Activated T-helper 1 cell treated with anti-CD3 and anti-CD28 coated beads, Interleukin-12 subunit alpha, Interleukin-12 subunit beta, Interleukin-2, Interleukin-4 antibody, amounts not matched to agents 30 ng/mL and 10 ng/mL and 1 ng/mL, durations not matched to agents 14 hours and 24 hours and 36 hours (primary cell): ENCODE results near the gene MEDAG. TPM values are rescaled to one million over a fixed set of nuclear protein-coding genes. Genes with fewer than 3 reads are reported as not detected.
A peak's percentile ranks its signal among the peaks of the same experiment; 100 is the strongest.

Experiments
- DNase-seq: peaks from one replicate; pipeline ENCODE4 v3.0.0; 2021; ENCODE audit warnings: low spot score
- H3K27ac Mint-ChIP-seq: one replicate; pipeline ENCODE4 v1.8.0; 2021; ENCODE audit warnings: mild to moderate bottlenecking, mixed read lengths
- H3K27me3 Mint-ChIP-seq: one replicate; pipeline ENCODE4 v1.8.0; 2022; ENCODE audit warnings: mild to moderate bottlenecking, moderate library complexity, mixed read lengths; ENCODE audit not compliant: insufficient read depth
- H3K36me3 Mint-ChIP-seq: one replicate; pipeline ENCODE4 v1.8.0; 2021; ENCODE audit warnings: low read depth, mixed read lengths
- H3K4me1 Mint-ChIP-seq: one replicate; pipeline ENCODE4 v1.8.0; 2021; ENCODE audit warnings: low read depth, mixed read lengths
- H3K4me3 Mint-ChIP-seq: one replicate; pipeline ENCODE4 v1.8.0; 2021; ENCODE audit warnings: mild to moderate bottlenecking, moderate library complexity, mixed read lengths
- H3K9me3 Mint-ChIP-seq: one replicate; pipeline ENCODE4 v1.8.0; 2021; ENCODE audit warnings: mixed read lengths
- intact Hi-C: fragments of 100-400 bp; cut with micrococcal nuclease; formaldehyde crosslinking; loops from one replicate; pipeline ENCODE4 v1.15.1; 2024
- total RNA-seq: library from RNA; stranded (reverse); gene quantifications from 2 replicates; pipeline ENCODE4 v1.2.3, GENCODE V29; 2022

Gene MEDAG
- total RNA-seq, result not detected in 2 replicates

GRCh38 chr13:30905932-30906383 lies at the start of gene MEDAG:
TSS of gene MEDAG (plus strand) at chr13:30906271. CDS start at chr13:30906516, 245 bp downstream.
- no peak within 1 kb of the TSS for H3K4me3 Mint-ChIP-seq
- no peak within 1 kb of the TSS for H3K27ac Mint-ChIP-seq
- H3K27me3 Mint-ChIP-seq, result peaks cover 59% of the 10 kb centered on the region
- H3K4me1 Mint-ChIP-seq, result no peaks in the 10 kb centered on the region
- intact Hi-C loops, result no loop called here
- H3K9me3 Mint-ChIP-seq, result no peaks in the 10 kb centered on the region
- H3K36me3 Mint-ChIP-seq, result peaks cover 1% of the 10 kb centered on the region
- no peak for DNase-seq

GRCh38 chr13:30857018-30857417 lies 49.1 kb upstream of the MEDAG start:
- Mint-ChIP-seq H3K9me3 (no peaks in the 10 kb centered on the region), H3K27me3 (peaks cover 6% of the 10 kb centered on the region), H3K4me1 (no peaks in the 10 kb centered on the region), H3K36me3 (no peaks in the 10 kb centered on the region), H3K4me3 (no peak overlapping the region), H3K27ac (no peak overlapping the region)
- intact Hi-C loops, result no loop called here
- DNase-seq, result no peak

- H3K4me3 Mint-ChIP-seq, result no peak overlapping the region
- intact Hi-C loops, result no loop called here
- H3K27me3 Mint-ChIP-seq, result peaks cover 3% of the 10 kb centered on the region
Observed at GRCh38 chr13:30857636-30858035, 48.4 kb upstream of the MEDAG start.

GRCh38 chr13:30859326-30859725 lies 46.7 kb upstream of the MEDAG start:
- Mint-ChIP-seq H3K4me1 (no peaks in the 10 kb centered on the region), H3K36me3 (no peaks in the 10 kb centered on the region), H3K27me3 (peaks cover 6% of the 10 kb centered on the region), H3K9me3 (no peaks in the 10 kb centered on the region), H3K4me3 (no peak overlapping the region), H3K27ac (no peak overlapping the region)
- no peak for DNase-seq
- intact Hi-C loops, result no loop called here

More at GRCh38 chr13:30857636-30858035, 48.4 kb upstream of the MEDAG start:
- DNase-seq, result no peak
- Mint-ChIP-seq H3K36me3 (no peaks in the 10 kb centered on the region), H3K4me1 (no peaks in the 10 kb centered on the region), H3K27ac (no peak overlapping the region), H3K9me3 (no peaks in the 10 kb centered on the region)

GRCh38 chr13:30861163-30861562 lies 44.9 kb upstream of the MEDAG start:
- no peak for DNase-seq
- peaks cover 8% of the 10 kb centered on the region for H3K27me3 Mint-ChIP-seq
- no peaks in the 10 kb centered on the region for H3K36me3 Mint-ChIP-seq
- H3K4me3 Mint-ChIP-seq, result no peak overlapping the region
- no peak overlapping the region for H3K27ac Mint-ChIP-seq
- intact Hi-C loops, result loop anchor here (10.0 kb wide), 1 partner anchor 436 kb away; the partner anchor contains the start of gene UBE2L5
- no peaks in the 10 kb centered on the region for H3K4me1 Mint-ChIP-seq
- no peaks in the 10 kb centered on the region for H3K9me3 Mint-ChIP-seq

GRCh38 chr13:30861836-30862467 lies 44.1 kb upstream of the MEDAG start:
- no peak overlapping the region for H3K4me3 Mint-ChIP-seq
- H3K36me3 Mint-ChIP-seq, result no peaks in the 10 kb centered on the region
- no peak for DNase-seq
- H3K9me3 Mint-ChIP-seq, result no peaks in the 10 kb centered on the region
- H3K27me3 Mint-ChIP-seq, result peaks cover 8% of the 10 kb centered on the region
- intact Hi-C loops, result loop anchor here (10.0 kb wide), 1 partner anchor 437 kb away; the partner anchor contains the start of gene UBE2L5
- H3K4me1 Mint-ChIP-seq, result no peaks in the 10 kb centered on the region
- H3K27ac Mint-ChIP-seq, result no peak overlapping the region

- peaks cover 8% of the 10 kb centered on the region for H3K27me3 Mint-ChIP-seq
- no peaks in the 10 kb centered on the region for H3K9me3 Mint-ChIP-seq
- intact Hi-C loops, result loop anchor here (10.0 kb wide), 1 partner anchor 438 kb away; the partner anchor contains the start of gene UBE2L5
- no peak overlapping the region for H3K27ac Mint-ChIP-seq
- H3K4me3 Mint-ChIP-seq, result no peak overlapping the region
- no peak for DNase-seq
- H3K4me1 Mint-ChIP-seq, result no peaks in the 10 kb centered on the region
- no peaks in the 10 kb centered on the region for H3K36me3 Mint-ChIP-seq
Observed at GRCh38 chr13:30862707-30863106, 43.4 kb upstream of the MEDAG start.

- no peaks in the 10 kb centered on the region for H3K9me3 Mint-ChIP-seq
- DNase-seq, result no peak
- H3K27me3 Mint-ChIP-seq, result peaks cover 8% of the 10 kb centered on the region
- no peak overlapping the region for H3K4me3 Mint-ChIP-seq
- H3K27ac Mint-ChIP-seq, result no peak overlapping the region
- intact Hi-C loops, result loop anchor here (10.0 kb wide), 1 partner anchor 438 kb away; the partner anchor contains the start of gene UBE2L5
- H3K36me3 Mint-ChIP-seq, result no peaks in the 10 kb centered on the region
- no peaks in the 10 kb centered on the region for H3K4me1 Mint-ChIP-seq
Observed at GRCh38 chr13:30863231-30863630, 42.8 kb upstream of the MEDAG start.

GRCh38 chr13:30863796-30864195 lies 42.3 kb upstream of the MEDAG start:
- H3K27ac Mint-ChIP-seq, result no peak overlapping the region
- no peaks in the 10 kb centered on the region for H3K4me1 Mint-ChIP-seq
- intact Hi-C loops, result loop anchor here (2.0 to 10.0 kb wide), 2 partner anchors 189 to 439 kb away; partner anchors contain the start of gene UBE2L5
- no peaks in the 10 kb centered on the region for H3K9me3 Mint-ChIP-seq
- no peaks in the 10 kb centered on the region for H3K36me3 Mint-ChIP-seq
- no peak for DNase-seq
- H3K27me3 Mint-ChIP-seq, result peaks cover 8% of the 10 kb centered on the region
- no peak overlapping the region for H3K4me3 Mint-ChIP-seq

GRCh38 chr13:30864433-30865122 lies 41.5 kb upstream of the MEDAG start:
- DNase-seq, result no peak
- Mint-ChIP-seq H3K4me1 (no peaks in the 10 kb centered on the region), H3K27me3 (peaks cover 11% of the 10 kb centered on the region), H3K9me3 (no peaks in the 10 kb centered on the region), H3K27ac (no peak overlapping the region), H3K4me3 (no peak overlapping the region), H3K36me3 (no peaks in the 10 kb centered on the region)
- intact Hi-C loops, result loop anchor here (1.0 to 10.0 kb wide), 7 partner anchors 127 to 732 kb away; partner anchors contain the start of genes ALOX5AP, HMGB1 and UBE2L5

- Mint-ChIP-seq H3K4me1 (no peaks in the 10 kb centered on the region), H3K27ac (no peak overlapping the region), H3K4me3 (no peak overlapping the region), H3K27me3 (peaks cover 11% of the 10 kb centered on the region), H3K36me3 (no peaks in the 10 kb centered on the region), H3K9me3 (no peaks in the 10 kb centered on the region)
- DNase-seq, result peak; percentile 9
- intact Hi-C loops, result loop anchor here (1.0 to 10.0 kb wide), 7 partner anchors 128 to 733 kb away; partner anchors contain the start of genes ALOX5AP, HMGB1 and UBE2L5
Observed at GRCh38 chr13:30865123-30866049, 40.7 kb upstream of the MEDAG start.

- H3K4me3 Mint-ChIP-seq, result no peak overlapping the region
- peaks cover 11% of the 10 kb centered on the region for H3K27me3 Mint-ChIP-seq
- no peaks in the 10 kb centered on the region for H3K9me3 Mint-ChIP-seq
- H3K4me1 Mint-ChIP-seq, result no peaks in the 10 kb centered on the region
- intact Hi-C loops, result loop anchor here (5.0 to 10.0 kb wide), 3 partner anchors 129 to 442 kb away; partner anchors contain the start of genes ALOX5AP, HMGB1 and UBE2L5
- H3K27ac Mint-ChIP-seq, result no peak overlapping the region
- H3K36me3 Mint-ChIP-seq, result no peaks in the 10 kb centered on the region
- DNase-seq, result no peak
Observed at GRCh38 chr13:30866677-30867076, 39.4 kb upstream of the MEDAG start.
